Adrenal gland (tissue), 5 donors: Measurements from ENCODE around the gene TMCC1.

Experiments used
- POLR2A ChIP-seq, 2 donors: fragments of 450-650 bp; IDR thresholded peaks; one replicate each; pipeline ENCODE4 v1.6.1; 2017; ENCODE audit warnings: antibody characterized with exemption in 2 of 2, mild to moderate bottlenecking in 2 of 2, moderate library complexity in 1 of 2
- TF ChIP-seq, protein P1 (sequence below), 6 experiments: fragments of 450-650 bp in 4 of 6; fragments of 200-600 bp in 2 of 6; sonication (generic) in 1 of 6; IDR thresholded peaks; 1 replicate in 5 of 6; 2 replicates in 1 of 6; pipeline versions ENCODE4 v1.5.1 to v1.8.0; 2016 to 2021; ENCODE audit warnings: antibody characterized with exemption in 6 of 6, mild to moderate bottlenecking in 2 of 6, moderate library complexity in 1 of 6
- donor health status: DM: no; HTN: no; CAD: no.

DNA sequence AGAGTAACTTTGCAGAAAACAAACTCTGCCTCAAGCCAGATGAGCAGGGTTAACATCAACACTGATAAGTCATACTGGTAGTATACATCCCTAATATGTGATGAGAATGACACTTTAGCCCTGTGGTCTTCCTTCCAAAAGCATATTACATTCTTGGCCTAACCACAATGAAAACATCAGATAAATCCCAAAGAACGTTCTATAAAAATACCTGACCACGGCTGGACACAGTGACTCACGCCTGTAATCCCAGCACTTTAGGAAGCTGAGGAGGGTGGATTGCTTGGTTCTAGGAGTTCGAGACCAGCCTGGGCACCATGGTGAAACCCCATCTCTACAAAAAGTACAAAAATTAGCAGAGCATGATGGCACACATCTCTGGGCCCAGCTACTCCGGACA, 4.7 kb downstream of the TMCC1 start:
- TF ChIP-seq POLR2A (IDR thresholded peaks at IDR 0.05) = no peak
- TF ChIP-seq, protein P1, sequence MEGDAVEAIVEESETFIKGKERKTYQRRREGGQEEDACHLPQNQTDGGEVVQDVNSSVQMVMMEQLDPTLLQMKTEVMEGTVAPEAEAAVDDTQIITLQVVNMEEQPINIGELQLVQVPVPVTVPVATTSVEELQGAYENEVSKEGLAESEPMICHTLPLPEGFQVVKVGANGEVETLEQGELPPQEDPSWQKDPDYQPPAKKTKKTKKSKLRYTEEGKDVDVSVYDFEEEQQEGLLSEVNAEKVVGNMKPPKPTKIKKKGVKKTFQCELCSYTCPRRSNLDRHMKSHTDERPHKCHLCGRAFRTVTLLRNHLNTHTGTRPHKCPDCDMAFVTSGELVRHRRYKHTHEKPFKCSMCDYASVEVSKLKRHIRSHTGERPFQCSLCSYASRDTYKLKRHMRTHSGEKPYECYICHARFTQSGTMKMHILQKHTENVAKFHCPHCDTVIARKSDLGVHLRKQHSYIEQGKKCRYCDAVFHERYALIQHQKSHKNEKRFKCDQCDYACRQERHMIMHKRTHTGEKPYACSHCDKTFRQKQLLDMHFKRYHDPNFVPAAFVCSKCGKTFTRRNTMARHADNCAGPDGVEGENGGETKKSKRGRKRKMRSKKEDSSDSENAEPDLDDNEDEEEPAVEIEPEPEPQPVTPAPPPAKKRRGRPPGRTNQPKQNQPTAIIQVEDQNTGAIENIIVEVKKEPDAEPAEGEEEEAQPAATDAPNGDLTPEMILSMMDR (IDR thresholded peaks at IDR 0.05) = no peak
